Adrenal gland (tissue), 12 donors: ENCODE data around the gene IRAK3. TPM values are rescaled to one million over a fixed set of nuclear protein-coding genes. Genes with fewer than 3 reads are reported as not detected.

Experiments
- DNase-seq, 7 donors: peaks; one replicate each; pipeline ENCODE4 v3.0.0-alpha.2; 2019 to 2020
- H3K27ac ChIP-seq, 5 donors: fragments of 200-600 bp; sonication (generic) in 4 of 5; 1 replicate in 3 of 5; 2 replicates in 2 of 5; pipeline versions ENCODE4 v1.5.1 to v1.8.0; 2016 to 2020; ENCODE audit warnings: mild to moderate bottlenecking in 1 of 5
- H3K27me3 ChIP-seq: fragments of 200-600 bp; 2 replicates; pipeline ENCODE4 v1.8.0; 2021
- H3K36me3 ChIP-seq, 2 donors: fragments of 200-600 bp; replicated peaks in 1 of 2; 1 replicate in 1 of 2; 2 replicates in 1 of 2; pipeline versions ENCODE4 v1.5.1 to v1.8.0; 2018 to 2022
- H3K4me1 ChIP-seq, 2 donors: fragments of 200-600 bp; replicated peaks in 1 of 2; 1 replicate in 1 of 2; 2 replicates in 1 of 2; pipeline versions ENCODE4 v1.5.1 to v1.8.0; 2018 to 2021
- H3K4me3 ChIP-seq, 4 donors: fragments of 200-600 bp; sonication (generic) in 3 of 4; one replicate each; pipeline ENCODE4 v1.5.1; 2016 to 2018
- H3K9me3 ChIP-seq, 3 donors: fragments of 200-600 bp; sonication (generic) in 1 of 3; replicated peaks in 1 of 3; 1 replicate in 2 of 3; 2 replicates in 1 of 3; pipeline versions ENCODE4 v1.5.1 to v1.8.0; 2016 to 2021
- CTCF ChIP-seq, 6 experiments: fragments of 450-650 bp in 4 of 6; fragments of 200-600 bp in 2 of 6; sonication (generic) in 1 of 6; IDR thresholded peaks; 1 replicate in 5 of 6; 2 replicates in 1 of 6; pipeline versions ENCODE4 v1.5.1 to v1.8.0; 2016 to 2021; ENCODE audit warnings: antibody characterized with exemption in 6 of 6, mild to moderate bottlenecking in 2 of 6, moderate library complexity in 1 of 6
- POLR2A ChIP-seq, 2 donors: fragments of 450-650 bp; IDR thresholded peaks; one replicate each; pipeline ENCODE4 v1.6.1; 2017; ENCODE audit warnings: antibody characterized with exemption in 2 of 2, mild to moderate bottlenecking in 2 of 2, moderate library complexity in 1 of 2
- WGBS, 4 donors: extraction: QIAGEN DNeasy Blood & Tissue Kit in 2 of 4; methylation state at CpG; one replicate each; pipeline versions ENCODE4 v1.1.5 to v1.1.7; 2013 to 2017; 5-methylcytosine and 5-hydroxymethylcytosine counted together
- intact Hi-C, 2 donors: fragments of 100-400 bp; cut with DNase I; formaldehyde crosslinking; loops; one replicate each; pipeline versions ENCODE4 v1.14.1 to v1.15.0; 2022 to 2023
- polyA plus RNA-seq, 3 donors: library from polyadenylated mRNA; stranded (reverse); fragments of 200-250 nt in 2 of 3; fragments of 350-450 nt in 1 of 3; fragmentation: Illumina TruSeq in 1 of 3; extraction: RNeasy Lipid Tissue Mini Kit (QIAGEN cat#74804) in 1 of 3; gene quantifications; one replicate each; pipeline ENCODE4 v1.2.3, GENCODE V29; 2013 to 2014
- total RNA-seq, 9 donors: library from RNA; depleted of rRNA in 4 of 9; stranded (reverse); fragments of >200 nt in 4 of 9; fragments of 120-200 nt in 1 of 9; fragmentation: NEBNext Ultra II Directional in 1 of 9; extraction: Animal tissue kit (Norgen Biotek cat#: 25700) in 1 of 9; gene quantifications; one replicate each; pipeline versions ENCODE4 v1.1.0 to v1.2.4, GENCODE V29; 2013 to 2023
- donor health status: healthy with polysubstance abuse.
- donor health status: Bipolar disorder and iron deficiency.
- donor health status: DM: yes; HTN: yes; CAD: no.
- donor health status: DM: no; HTN: no; CAD: no.
- donor health status: DM: no; HTN: no; CAD: no.
- donor health status: DM: yes; HTN: yes; CAD: no.

IRAK3 gene
- total and polyA plus RNA-seq, 12 donors = 3.3 to 29.0 (median 8.3) TPM

- Histone ChIP-seq H3K4me3 (no peak overlapping the region), H3K27ac (no peak overlapping the region)
Observed at GRCh38 chr12:66149702-66150398, 39.2 kb upstream of the IRAK3 start.

DNA sequence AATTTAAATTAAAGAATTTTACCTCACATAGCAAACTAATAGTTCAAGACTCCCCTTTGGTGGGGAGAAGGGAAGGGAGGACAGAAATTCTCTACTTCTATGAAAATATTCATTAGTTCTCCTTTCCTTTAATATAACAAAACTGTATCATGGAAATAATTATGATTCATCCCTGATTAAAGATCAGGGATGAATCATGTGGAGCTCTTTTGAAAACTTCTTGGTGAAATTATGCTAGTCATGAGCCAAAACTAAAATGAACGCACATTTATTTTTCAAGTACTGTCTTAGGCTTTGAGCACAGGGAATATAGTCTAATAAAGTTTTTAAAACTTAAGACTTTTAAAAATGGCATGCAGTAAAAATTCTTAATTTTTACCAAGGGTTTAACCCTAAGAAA, 36.3 kb upstream of the IRAK3 start:
- WGBS, 4 donors = 35 to 47% (median 40%) methylated on average over 1 of the region's 1 CpG
- H3K36me3 ChIP-seq = no peaks in the 10 kb centered on the region

More at GRCh38 chr12:66149702-66150398, 39.2 kb upstream of the IRAK3 start:
- no peaks in the 10 kb centered on the region for H3K36me3 ChIP-seq
- no peaks in the 10 kb centered on the region for H3K27me3 ChIP-seq
- intact Hi-C loops = loop anchor here in 1 of 2 donors (5.0 kb wide), 1 partner anchor 87 kb away; no protein-coding TSS in a partner anchor
- peak in 6 of 7 donors; percentile 35 to 70 (median 50) for DNase-seq
- WGBS, 4 donors = 71 to 85% (median 77%) methylated on average over 5 of the region's 5 CpGs
- TF ChIP-seq CTCF (IDR thresholded peaks at IDR 0.05) (peak in 5 of 6 experiments; percentile 8 to 31 (median 24)), POLR2A (IDR thresholded peaks at IDR 0.05) (no peak)
- peaks cover 9 to 43% of the 10 kb centered on the region in 2 donors for H3K4me1 ChIP-seq
- H3K9me3 ChIP-seq = no peaks in the 10 kb centered on the region

DNA sequence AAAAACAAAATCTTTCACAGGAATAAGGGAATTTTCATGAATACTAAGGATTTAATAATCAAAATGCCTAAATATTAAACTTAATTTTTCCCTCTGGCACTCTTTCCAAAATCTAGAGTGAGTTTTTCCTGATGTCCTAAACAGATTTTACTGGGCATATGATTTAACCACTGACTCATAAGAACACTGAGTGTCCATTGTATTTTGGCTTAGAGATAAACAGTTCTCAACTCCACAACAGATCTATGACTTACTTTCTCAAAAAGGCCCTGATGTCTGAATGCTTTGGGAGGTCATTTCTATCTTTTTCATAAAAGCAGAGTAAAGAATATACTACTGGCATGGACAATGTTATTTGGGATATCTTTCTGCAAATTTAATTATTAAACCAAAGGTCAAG, 34.2 kb upstream of the IRAK3 start:
- Histone ChIP-seq H3K4me3 (no peak overlapping the region), H3K9me3 (no peaks in the 10 kb centered on the region), H3K36me3 (no peaks in the 10 kb centered on the region), H3K4me1 (peaks cover 21 to 36% of the 10 kb centered on the region in 2 donors), H3K27ac (peak overlapping the region in 4 of 5 donors; percentile 10 to 77 (median 67)), H3K27me3 (no peaks in the 10 kb centered on the region)
- TF ChIP-seq POLR2A (IDR thresholded peaks at IDR 0.05) = peak in 1 of 2 donors; percentile 13
- no peak for TF ChIP-seq CTCF (IDR thresholded peaks at IDR 0.05)
- intact Hi-C loops = no loop called here
- DNase-seq = no peak

More for the DNA sequence above, 36.3 kb upstream of the IRAK3 start:
- Histone ChIP-seq H3K4me3 (no peak overlapping the region), H3K4me1 (peaks cover 21 to 36% of the 10 kb centered on the region in 2 donors), H3K9me3 (no peaks in the 10 kb centered on the region), H3K27ac (peak overlapping the region; percentile 25 to 77 (median 61)), H3K27me3 (no peaks in the 10 kb centered on the region)
- DNase-seq = no peak
- intact Hi-C loops = no loop called here
- TF ChIP-seq CTCF (IDR thresholded peaks at IDR 0.05) = no peak
- peak in 1 of 2 donors; percentile 24 for TF ChIP-seq POLR2A (IDR thresholded peaks at IDR 0.05)

- 94 to 96% (median 95%) methylated on average over 2 of the region's 2 CpGs for WGBS, 4 donors
- no peaks in the 10 kb centered on the region for H3K9me3 ChIP-seq
- intact Hi-C loops = no loop called here
- DNase-seq = no peak
- H3K4me1 ChIP-seq = peaks cover 21 to 35% of the 10 kb centered on the region in 2 donors
- no peak overlapping the region for H3K4me3 ChIP-seq
- no peak overlapping the region for H3K27ac ChIP-seq
- no peaks in the 10 kb centered on the region for H3K27me3 ChIP-seq
- H3K36me3 ChIP-seq = no peaks in the 10 kb centered on the region
- TF ChIP-seq CTCF (IDR thresholded peaks at IDR 0.05) (no peak), POLR2A (IDR thresholded peaks at IDR 0.05) (no peak)
Observed at GRCh38 chr12:66156654-66157053, 32.4 kb upstream of the IRAK3 start.
